Endothelial cell of umbilical vein (primary cell): ENCODE results near the gene SCYGR7. TPM values are rescaled to one million over a fixed set of nuclear protein-coding genes. Genes with fewer than 3 reads are reported as not detected.

ENCODE experiments used
- BruUV-seq: library from RNA; stranded (reverse); fragments of 400-500 nt; replicated peaks from 2 replicates; lab custom pipeline; 2021; lab: Mats Ljungman, UMichigan
- CTCF ChIA-PET: fragments of 300-600, 350-600 bp; sonication (Branson Sonifier 250); formaldehyde crosslinking; loops from one replicate; lab custom pipeline; 2021; ENCODE audit warnings: antibody characterized with exemption, inconsistent platforms; lab: Charles Lee
- POLR2A ChIA-PET: fragments of 300-600, 350-600 bp; sonication (Branson Sonifier 250); formaldehyde crosslinking; loops from one replicate; lab custom pipeline; 2021; ENCODE audit warnings: antibody characterized with exemption, inconsistent platforms; lab: Charles Lee
- DNase-seq: peaks from one replicate; pipeline ENCODE4 v3.0.0-alpha.2; 2011; ENCODE audit warnings: low read depth, low spot score
- FAIRE-seq: peaks from 2 replicates; lab custom pipeline; 2011; peaks lifted over from hg19 to GRCh38; lab: Jason Lieb, UNC
- H2AFZ ChIP-seq: 2 replicates; pipeline ENCODE4 v1.6.0; 2012; ENCODE audit warnings: low read depth, low read length, control low read depth, inconsistent platforms
- H3K27ac ChIP-seq: 2 replicates; pipeline ENCODE4 v1.5.1; 2011; ENCODE audit warnings: low read depth, mild to moderate bottlenecking, control low read depth, low read length, moderate library complexity; ENCODE audit not compliant: insufficient read depth
- H3K27me3 ChIP-seq, 2 experiments: 2 replicates each; pipeline versions ENCODE4 v1.6.0 to v1.6.1; 2011; ENCODE audit warnings: low read length in 2 of 2, mixed read lengths in 1 of 2; ENCODE audit not compliant: control insufficient read depth in 2 of 2, insufficient read depth in 2 of 2
- H3K36me3 ChIP-seq, 2 experiments: 2 replicates in 1 of 2; 3 replicates in 1 of 2; pipeline ENCODE4 v1.5.1; 2011; ENCODE audit warnings: low read length in 2 of 2, mild to moderate bottlenecking in 1 of 2, moderate library complexity in 1 of 2; ENCODE audit not compliant: control insufficient read depth in 2 of 2, insufficient read depth in 2 of 2; ENCODE audit errors: extremely low read depth in 1 of 2
- H3K4me1 ChIP-seq: 3 replicates; pipeline ENCODE4 v1.5.1; 2011; ENCODE audit warnings: mild to moderate bottlenecking, low read length; ENCODE audit not compliant: control insufficient read depth, insufficient read depth; ENCODE audit errors: extremely low read depth
- H3K4me2 ChIP-seq: 2 replicates; pipeline ENCODE4 v1.6.1; 2011; ENCODE audit warnings: low read length, control low read depth, mixed read lengths; ENCODE audit not compliant: insufficient read depth
- H3K4me3 ChIP-seq, 3 experiments: fragments of 200-600 bp in 1 of 3; sonication (generic), shearing (Covaris generic) in 1 of 3; replicated peaks in 1 of 3; 2 replicates each; pipeline ENCODE4 v1.5.1; 2011 to 2016; ENCODE audit warnings: control low read depth in 3 of 3, low read length in 3 of 3, mild to moderate bottlenecking in 2 of 3, inconsistent platforms in 1 of 3, low read depth in 1 of 3, moderate library complexity in 1 of 3; ENCODE audit not compliant: insufficient read depth in 1 of 3
- H3K79me2 ChIP-seq: 2 replicates; pipeline ENCODE4 v1.6.0; 2012; ENCODE audit warnings: low read length, inconsistent platforms; ENCODE audit not compliant: control insufficient read depth, insufficient read depth
- H3K9ac ChIP-seq: replicated peaks from 2 replicates; pipeline ENCODE3; 2011; ENCODE audit warnings: low read length, control low read depth; ENCODE audit not compliant: insufficient read depth; ENCODE audit errors: extremely low read depth
- H3K9me1 ChIP-seq: replicated peaks from 3 replicates; pipeline ENCODE4 v1.6.0; 2011; ENCODE audit warnings: mild to moderate bottlenecking, low read length; ENCODE audit not compliant: control insufficient read depth, insufficient read depth; ENCODE audit errors: extremely low read depth
- H3K9me3 ChIP-seq: replicated peaks from 2 replicates; pipeline ENCODE4 v1.5.1; 2012; ENCODE audit warnings: low read length, inconsistent platforms; ENCODE audit not compliant: control insufficient read depth, insufficient read depth
- H4K20me1 ChIP-seq: replicated peaks from 2 replicates; pipeline ENCODE3; 2011; ENCODE audit warnings: mild to moderate bottlenecking, low read length; ENCODE audit not compliant: control insufficient read depth, insufficient read depth; ENCODE audit errors: extremely low read depth
- EZH2 ChIP-seq: IDR thresholded peaks from 2 replicates; pipeline ENCODE4 v1.6.1; 2012; ENCODE audit warnings: borderline replicate concordance, low read depth, mild to moderate bottlenecking, moderate library complexity, low read length, inconsistent platforms; ENCODE audit not compliant: severe bottlenecking
- FOS ChIP-seq: IDR thresholded peaks from 2 replicates; pipeline ENCODE4 v1.6.1; 2011; ENCODE audit warnings: mild to moderate bottlenecking, low read length, moderate library complexity, borderline replicate concordance; ENCODE audit not compliant: insufficient read depth
- GATA2 ChIP-seq: IDR thresholded peaks from 2 replicates; pipeline ENCODE4 v1.7.0; 2011; ENCODE audit warnings: low read depth, mild to moderate bottlenecking, moderate library complexity, mixed read lengths, low read length; ENCODE audit not compliant: insufficient read length, insufficient read depth
- JUN ChIP-seq: IDR thresholded peaks from 2 replicates; pipeline ENCODE4 v1.6.1; 2011; ENCODE audit warnings: borderline replicate concordance, low read depth; ENCODE audit not compliant: insufficient read length, insufficient read depth
- MAX ChIP-seq: IDR thresholded peaks from 2 replicates; pipeline ENCODE4 v1.6.1; 2011; ENCODE audit not compliant: insufficient read depth, insufficient read length
- MYC ChIP-seq: IDR thresholded peaks from one replicate; pipeline ENCODE4 v1.6.1; 2011; ENCODE audit warnings: mild to moderate bottlenecking, low read depth, low read length
- POLR2A ChIP-seq: IDR thresholded peaks from 2 replicates; pipeline ENCODE4 v1.6.1; 2012; ENCODE audit warnings: low read depth, mild to moderate bottlenecking, control low read depth, low read length
- POLR2AphosphoS5 ChIP-seq: IDR thresholded peaks from 2 replicates; pipeline ENCODE4 v1.6.1; 2012; ENCODE audit warnings: low read depth, mild to moderate bottlenecking, control low read depth, low read length, moderate library complexity; ENCODE audit not compliant: insufficient read depth
- dilution Hi-C: fragments of 300-500 bp; cut with MboI; formaldehyde crosslinking; loops from one replicate; pipeline ENCODE4 v1.15.0; 2019; ENCODE audit warnings: low sequenced_read_pairs; ENCODE audit not compliant: extremely low pct_ligation_motif_present
- intact Hi-C: fragments of 100-400 bp; cut with micrococcal nuclease; formaldehyde crosslinking; loops from one replicate; pipeline ENCODE4 v1.10.0; 2022
- polyA plus RNA-seq, 4 experiments: library from polyadenylated mRNA; depleted of rRNA in 3 of 4; stranded (reverse) in 3 of 4; unstranded in 1 of 4; fragments of >200 nt; gene quantifications; 2 replicates each; pipeline versions ENCODE4 v1.2.1 to v1.2.3, GENCODE V29; 2011 to 2012; ENCODE audit warnings: missing spikeins in 1 of 4
- total RNA-seq: library from RNA; stranded (reverse); gene quantifications from 2 replicates; pipeline ENCODE4 v1.2.3, GENCODE V29; 2021
- TF ChIP-seq, protein P1 (sequence below), 2 donors: IDR thresholded peaks; 1 replicate in 1 of 2; 2 replicates in 1 of 2; pipeline ENCODE4 v1.5.1; 2011; ENCODE audit warnings: low read length in 2 of 2, mild to moderate bottlenecking in 2 of 2, moderate library complexity in 2 of 2, control low read depth in 1 of 2, inconsistent platforms in 1 of 2, low read depth in 1 of 2; ENCODE audit not compliant: insufficient read depth in 1 of 2; ENCODE audit errors: extremely low read depth in 1 of 2

SCYGR7 gene
- total and polyA plus RNA-seq, 2 donors (not counting 3 experiments of a cell fraction or from before 2014, with no cell fraction given), result not detected

- H3K4me3 ChIP-seq, result no peak overlapping the region
- H3K27ac ChIP-seq, result no peak overlapping the region
- CTCF ChIA-PET, result interaction anchor here (0.7 kb wide), 2 partner anchors 235 to 358 kb away, joined by 3 read pairs; no protein-coding TSS in a partner anchor
- intact Hi-C loops (no loop called here), dilution Hi-C loops (no loop called here)
- POLR2A ChIA-PET, result no interaction called here
- no peaks in the 10 kb centered on the region for H3K9me1 ChIP-seq
- no peak overlapping the region for H2AFZ ChIP-seq
- no peak overlapping the region for H3K4me2 ChIP-seq
- no peak overlapping the region for H3K9ac ChIP-seq
- no peak for FAIRE-seq
- BruUV-seq, result no TSS peak
- TF ChIP-seq JUN (no peak), POLR2AphosphoS5 (no peak), GATA2 (no peak), MAX (no peak), MYC (no peak), POLR2A (no peak), EZH2 (no peak), FOS (no peak)
- TF ChIP-seq, protein P1, sequence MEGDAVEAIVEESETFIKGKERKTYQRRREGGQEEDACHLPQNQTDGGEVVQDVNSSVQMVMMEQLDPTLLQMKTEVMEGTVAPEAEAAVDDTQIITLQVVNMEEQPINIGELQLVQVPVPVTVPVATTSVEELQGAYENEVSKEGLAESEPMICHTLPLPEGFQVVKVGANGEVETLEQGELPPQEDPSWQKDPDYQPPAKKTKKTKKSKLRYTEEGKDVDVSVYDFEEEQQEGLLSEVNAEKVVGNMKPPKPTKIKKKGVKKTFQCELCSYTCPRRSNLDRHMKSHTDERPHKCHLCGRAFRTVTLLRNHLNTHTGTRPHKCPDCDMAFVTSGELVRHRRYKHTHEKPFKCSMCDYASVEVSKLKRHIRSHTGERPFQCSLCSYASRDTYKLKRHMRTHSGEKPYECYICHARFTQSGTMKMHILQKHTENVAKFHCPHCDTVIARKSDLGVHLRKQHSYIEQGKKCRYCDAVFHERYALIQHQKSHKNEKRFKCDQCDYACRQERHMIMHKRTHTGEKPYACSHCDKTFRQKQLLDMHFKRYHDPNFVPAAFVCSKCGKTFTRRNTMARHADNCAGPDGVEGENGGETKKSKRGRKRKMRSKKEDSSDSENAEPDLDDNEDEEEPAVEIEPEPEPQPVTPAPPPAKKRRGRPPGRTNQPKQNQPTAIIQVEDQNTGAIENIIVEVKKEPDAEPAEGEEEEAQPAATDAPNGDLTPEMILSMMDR (IDR thresholded peaks at IDR 0.05; ENCODE audit: extremely low read depth in 1 of 2, insufficient read depth in 1 of 2, low read depth in 1 of 2, low read length in 2 of 2), result no peak
- no peaks in the 10 kb centered on the region for H3K4me1 ChIP-seq
- no peaks in the 10 kb centered on the region for H4K20me1 ChIP-seq
- no peak for DNase-seq
- no peaks in the 10 kb centered on the region for H3K36me3 ChIP-seq
- no peaks in the 10 kb centered on the region for H3K27me3 ChIP-seq
- no peaks in the 10 kb centered on the region for H3K79me2 ChIP-seq
- H3K9me3 ChIP-seq, result no peaks in the 10 kb centered on the region
Observed at GRCh38 chr2:227759411-227760118, 31.4 kb downstream of the SCYGR7 start.
